Astrocyte of the spinal cord (primary cell): ENCODE measurements around the gene KDM8.
A peak's percentile ranks its signal among the peaks of the same experiment; 100 is the strongest.

ENCODE experiments used
- DNase-seq: peaks from one replicate; pipeline ENCODE4 v3.0.0; 2011; ENCODE audit warnings: low read depth, low spot score
- H3K4me3 ChIP-seq: 2 replicates; pipeline ENCODE4 v1.5.1; 2011; ENCODE audit warnings: low read depth, mild to moderate bottlenecking, low read length, moderate library complexity
- CTCF ChIP-seq: IDR thresholded peaks from 2 replicates; pipeline ENCODE4 v1.5.1; 2012; ENCODE audit warnings: low read depth, mild to moderate bottlenecking, low read length, inconsistent platforms
- in situ Hi-C: cut with HindIII; loops from 2 replicates; pipeline ENCODE4 v1.10.0; 2017; ENCODE audit warnings: low sequenced_read_pairs

Gene KDM8

GRCh38 chr16:27240948-27241531 is 37.7 kb downstream of the KDM8 start:
- TF ChIP-seq CTCF: no peak
- in situ Hi-C loops: no loop called here
- DNase-seq: peak; percentile 50
- H3K4me3 ChIP-seq: no peak overlapping the region

GRCh38 chr16:27241658-27242057 is 38.3 kb downstream of the KDM8 start:
- in situ Hi-C loops: no loop called here
- no peak for DNase-seq
- no peak for TF ChIP-seq CTCF
- H3K4me3 ChIP-seq: no peak overlapping the region

- DNase-seq: no peak
- in situ Hi-C loops: no loop called here
- TF ChIP-seq CTCF: no peak
- H3K4me3 ChIP-seq: peak overlapping the region; percentile 14
These were observed 39.1 kb downstream of the KDM8 start for GRCh38 chr16:27242398-27242797.

GRCh38 chr16:27242868-27243590 is 39.7 kb downstream of the KDM8 start:
- H3K4me3 ChIP-seq: peak overlapping the region; percentile 14
- no peak for TF ChIP-seq CTCF
- in situ Hi-C loops: no loop called here
- DNase-seq: peak; percentile 95

DNA sequence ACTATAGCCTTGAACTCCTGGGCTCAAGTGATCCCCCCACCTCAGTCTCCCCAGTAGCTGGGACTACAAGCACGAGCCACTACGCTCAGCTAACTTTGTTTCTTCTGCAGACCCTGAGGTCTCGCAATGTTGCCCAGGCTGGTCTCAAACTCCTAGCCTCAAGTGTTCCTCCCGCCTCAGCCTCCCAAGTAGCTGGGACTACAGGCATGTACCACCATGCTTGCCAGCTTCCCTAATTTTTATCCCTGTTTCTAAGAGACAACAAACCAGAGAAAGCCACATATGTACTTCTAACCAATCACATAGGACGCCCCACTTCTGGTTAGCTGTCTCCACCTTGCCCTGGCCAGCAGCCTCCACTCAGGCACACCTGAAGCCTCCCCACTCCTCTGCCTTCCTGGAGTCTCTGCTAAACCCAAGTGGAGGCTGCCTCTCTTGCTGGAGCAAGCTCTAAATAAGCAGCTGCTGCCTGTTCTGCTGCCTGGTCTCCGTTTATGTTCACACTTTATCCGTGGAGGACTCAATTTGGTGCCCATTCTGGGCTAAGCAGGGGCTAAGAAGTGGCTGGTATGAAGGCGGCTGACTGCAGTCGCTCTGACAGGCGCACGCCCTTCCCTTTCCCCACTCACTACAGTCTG is 40.5 kb downstream of the KDM8 start:
- no peak overlapping the region for H3K4me3 ChIP-seq
- TF ChIP-seq CTCF: no peak
- DNase-seq: no peak
- in situ Hi-C loops: no loop called here

- no peak for DNase-seq
- in situ Hi-C loops: no loop called here
- TF ChIP-seq CTCF: no peak
- H3K4me3 ChIP-seq: no peak overlapping the region
These were observed 41.0 kb downstream of the KDM8 start for GRCh38 chr16:27244363-27244755.
